Thyroid gland (tissue), 4 donors: ENCODE measurements around the gene STARD9. TPM values are rescaled to one million over a fixed set of nuclear protein-coding genes. Genes with fewer than 3 reads are reported as not detected.

Source experiments
- DNase-seq, 2 donors: peaks; one replicate each; pipeline ENCODE4 v3.0.0-alpha.2; 2019
- H3K27ac ChIP-seq, 3 donors: fragments of 200-600 bp; sonication (generic); 1 replicate in 2 of 3; 2 replicates in 1 of 3; pipeline ENCODE4 v1.5.1; 2016 to 2019; ENCODE audit warnings: mild to moderate bottlenecking in 1 of 3, moderate library complexity in 1 of 3
- H3K27me3 ChIP-seq: fragments of 200-600 bp; sonication (generic); one replicate; pipeline ENCODE4 v1.5.1; 2019
- H3K36me3 ChIP-seq, 2 donors: fragments of 200-600 bp; sonication (generic); one replicate each; pipeline ENCODE4 v1.5.1; 2016 to 2019
- H3K4me1 ChIP-seq, 2 donors: fragments of 200-600 bp; sonication (generic); one replicate each; pipeline ENCODE4 v1.5.1; 2017 to 2019
- H3K4me3 ChIP-seq, 3 donors: fragments of 200-600 bp; sonication (generic); replicated peaks in 1 of 3; 1 replicate in 2 of 3; 2 replicates in 1 of 3; pipeline ENCODE4 v1.5.1; 2016; ENCODE audit warnings: mild to moderate bottlenecking in 1 of 3
- H3K9me3 ChIP-seq: fragments of 200-600 bp; sonication (generic); one replicate; pipeline ENCODE4 v1.5.1; 2017
- CTCF ChIP-seq, 6 experiments: fragments of 200-600 bp in 3 of 6; fragments of 450-650 bp in 3 of 6; sonication (generic) in 3 of 6; IDR thresholded peaks; one replicate each; pipeline ENCODE4 v1.5.1; 2016 to 2019; ENCODE audit warnings: antibody characterized with exemption in 6 of 6, mild to moderate bottlenecking in 2 of 6, inconsistent platforms in 1 of 6, moderate library complexity in 1 of 6
- POLR2A ChIP-seq, 2 donors: fragments of 450-650 bp; IDR thresholded peaks; one replicate each; pipeline ENCODE4 v1.6.1; 2017; ENCODE audit warnings: antibody characterized with exemption in 2 of 2, mild to moderate bottlenecking in 2 of 2, moderate library complexity in 1 of 2
- WGBS, 2 donors: methylation state at CpG; one replicate each; pipeline ENCODE4 v1.1.5; 2017; 5-methylcytosine and 5-hydroxymethylcytosine counted together
- intact Hi-C: fragments of 100-400 bp; cut with DNase I; formaldehyde crosslinking; loops from one replicate; pipeline ENCODE4 v1.15.1; 2023
- total RNA-seq, 4 donors: library from RNA; depleted of rRNA; stranded (reverse); fragments of >200 nt; gene quantifications; one replicate each; pipeline ENCODE4 v1.2.3, GENCODE V29; 2016

The STARD9 gene
- total RNA-seq, 4 donors from 2014 or later, result 6.4 to 23.4 (median 10.1) TPM

- no peak for DNase-seq
- 94 to 98% methylated on average over 5 of the region's 5 CpGs for WGBS, 2 donors
- no peaks in the 10 kb centered on the region for H3K27me3 ChIP-seq
These were observed 140.7 kb downstream of the STARD9 start for GRCh38 chr15:42716125-42716524.

GRCh38 chr15:42716626-42717025, 141.2 kb downstream of the STARD9 start:
- H3K36me3 ChIP-seq, result peaks cover 0 to 10% of the 10 kb centered on the region in 2 donors

More at GRCh38 chr15:42716125-42716524, 140.7 kb downstream of the STARD9 start:
- intact Hi-C loops, result no loop called here
- H3K9me3 ChIP-seq, result no peaks in the 10 kb centered on the region
- no peak overlapping the region for H3K27ac ChIP-seq
- H3K36me3 ChIP-seq, result peaks cover 0 to 10% of the 10 kb centered on the region in 2 donors
- no peaks in the 10 kb centered on the region for H3K4me1 ChIP-seq
- no peak overlapping the region for H3K4me3 ChIP-seq
- TF ChIP-seq CTCF (IDR thresholded peaks at IDR 0.05), result no peak
- no peak for TF ChIP-seq POLR2A (IDR thresholded peaks at IDR 0.05)

GRCh38 chr15:42719043-42719442, 143.6 kb downstream of the STARD9 start:
- intact Hi-C loops, result no loop called here
- H3K36me3 ChIP-seq, result peaks cover 11 to 12% of the 10 kb centered on the region in 2 donors

More at GRCh38 chr15:42716626-42717025, 141.2 kb downstream of the STARD9 start:
- Histone ChIP-seq H3K27ac (no peak overlapping the region), H3K9me3 (no peaks in the 10 kb centered on the region), H3K27me3 (no peaks in the 10 kb centered on the region), H3K4me1 (no peaks in the 10 kb centered on the region), H3K4me3 (no peak overlapping the region)
- no peak for DNase-seq
- 100% methylated on average over 2 of the region's 2 CpGs for WGBS, 2 donors
- intact Hi-C loops, result no loop called here
- TF ChIP-seq CTCF (IDR thresholded peaks at IDR 0.05) (no peak), POLR2A (IDR thresholded peaks at IDR 0.05) (no peak)

GRCh38 chr15:42720071-42720470, 144.7 kb downstream of the STARD9 start:
- 91 to 95% methylated on average over 3 of the region's 3 CpGs for WGBS, 2 donors

More at GRCh38 chr15:42719043-42719442, 143.6 kb downstream of the STARD9 start:
- no peaks in the 10 kb centered on the region for H3K4me1 ChIP-seq
- H3K27ac ChIP-seq, result no peak overlapping the region
- 91 to 97% methylated on average over 6 of the region's 6 CpGs for WGBS, 2 donors
- no peaks in the 10 kb centered on the region for H3K9me3 ChIP-seq
- DNase-seq, result no peak
- H3K27me3 ChIP-seq, result no peaks in the 10 kb centered on the region
- H3K4me3 ChIP-seq, result no peak overlapping the region
- TF ChIP-seq CTCF (IDR thresholded peaks at IDR 0.05) (no peak), POLR2A (IDR thresholded peaks at IDR 0.05) (no peak)

More at GRCh38 chr15:42720071-42720470, 144.7 kb downstream of the STARD9 start:
- Histone ChIP-seq H3K9me3 (no peaks in the 10 kb centered on the region), H3K4me1 (no peaks in the 10 kb centered on the region), H3K4me3 (no peak overlapping the region), H3K27me3 (no peaks in the 10 kb centered on the region), H3K27ac (no peak overlapping the region), H3K36me3 (peaks cover 22% of the 10 kb centered on the region in 2 donors)
- intact Hi-C loops, result no loop called here
- no peak for TF ChIP-seq POLR2A (IDR thresholded peaks at IDR 0.05)
- TF ChIP-seq CTCF (IDR thresholded peaks at IDR 0.05), result no peak
- no peak for DNase-seq
